Activated B cell treated with CpG ODN at 0.5 μM for 24 hours (primary cell): ENCODE results near the gene SHISA6. TPM values are rescaled to one million over a fixed set of nuclear protein-coding genes. Genes with fewer than 3 reads are reported as not detected.

Experiments
- ATAC-seq: fragments of 200-7000 bp; cut with Tn5 transposase; one replicate; pipeline ENCODE4 v1.10.0; 2021; ENCODE audit warnings: low read depth, mild to moderate bottlenecking, moderate library complexity
- CTCF ChIA-PET: fragments of 350-600 bp; sonication (Branson Sonifier 250); formaldehyde crosslinking; loops from one replicate; lab custom pipeline; 2021; ENCODE audit warnings: antibody characterized with exemption; lab: Charles Lee
- POLR2A ChIA-PET: fragments of 350-600 bp; sonication (Branson Sonifier 250); formaldehyde crosslinking; loops from one replicate; lab custom pipeline; 2021; ENCODE audit warnings: antibody characterized with exemption; lab: Charles Lee
- DNase-seq: peaks from one replicate; pipeline ENCODE4 v3.0.0; 2022
- H3K27ac Mint-ChIP-seq: one replicate; pipeline ENCODE4 v1.8.0; 2020; ENCODE audit warnings: mixed read lengths
- H3K27me3 Mint-ChIP-seq: one replicate; pipeline ENCODE4 v1.8.0; 2021; ENCODE audit warnings: mixed read lengths
- H3K36me3 Mint-ChIP-seq: one replicate; pipeline ENCODE4 v1.8.0; 2021; ENCODE audit warnings: low read depth, mixed read lengths
- H3K4me1 Mint-ChIP-seq: one replicate; pipeline ENCODE4 v1.8.0; 2021; ENCODE audit warnings: mixed read lengths
- H3K4me3 Mint-ChIP-seq: one replicate; pipeline ENCODE4 v1.8.0; 2020; ENCODE audit warnings: mild to moderate bottlenecking, mixed read lengths
- H3K9me3 Mint-ChIP-seq: one replicate; pipeline ENCODE4 v1.8.0; 2020; ENCODE audit warnings: mixed read lengths
- CTCF ChIP-seq: fragments of 200-600 bp; IDR thresholded peaks from one replicate; pipeline ENCODE4 v1.8.0; 2022; ENCODE audit warnings: antibody characterized with exemption, mild to moderate bottlenecking
- intact Hi-C: fragments of 100-400 bp; cut with micrococcal nuclease; formaldehyde crosslinking; loops from one replicate; pipeline ENCODE4 v1.15.1; 2024
- total RNA-seq: library from RNA; stranded (reverse); gene quantifications from 2 replicates; pipeline ENCODE4 v1.2.3, GENCODE V29; 2022

Gene SHISA6
- total RNA-seq, 1 donor from 2014 or later, result not detected

- no peaks in the 10 kb centered on the region for H3K4me1 Mint-ChIP-seq
- DNase-seq (no peak), ATAC-seq (no peak)
- intact Hi-C loops, result no loop called here
- CTCF ChIA-PET, result no interaction called here
- POLR2A ChIA-PET, result no interaction called here
- TF ChIP-seq CTCF, result no peak
- H3K36me3 Mint-ChIP-seq, result no peaks in the 10 kb centered on the region
- H3K27ac Mint-ChIP-seq, result no peak overlapping the region
- H3K9me3 Mint-ChIP-seq, result peaks cover 3% of the 10 kb centered on the region
- H3K4me3 Mint-ChIP-seq, result no peak overlapping the region
- H3K27me3 Mint-ChIP-seq, result no peaks in the 10 kb centered on the region
Observed at GRCh38 chr17:11558681-11559234, 317.7 kb downstream of the SHISA6 start.

- ChIA-PET POLR2A (no interaction called here), CTCF (no interaction called here)
- no peak for ATAC-seq
- intact Hi-C loops, result no loop called here
- H3K36me3 Mint-ChIP-seq, result no peaks in the 10 kb centered on the region
- H3K9me3 Mint-ChIP-seq, result peaks cover 3% of the 10 kb centered on the region
- H3K4me3 Mint-ChIP-seq, result no peak overlapping the region
- TF ChIP-seq CTCF, result no peak
- H3K4me1 Mint-ChIP-seq, result no peaks in the 10 kb centered on the region
- H3K27me3 Mint-ChIP-seq, result no peaks in the 10 kb centered on the region
- no peak for DNase-seq
- no peak overlapping the region for H3K27ac Mint-ChIP-seq
Observed at GRCh38 chr17:11559601-11560000, 318.6 kb downstream of the SHISA6 start.

GRCh38 chr17:11561281-11561680 lies 320.3 kb downstream of the SHISA6 start:
- intact Hi-C loops, result no loop called here
- Mint-ChIP-seq H3K9me3 (no peaks in the 10 kb centered on the region), H3K4me3 (no peak overlapping the region), H3K27ac (no peak overlapping the region), H3K36me3 (no peaks in the 10 kb centered on the region), H3K4me1 (no peaks in the 10 kb centered on the region), H3K27me3 (no peaks in the 10 kb centered on the region)
- no peak for TF ChIP-seq CTCF
- DNase-seq (no peak), ATAC-seq (no peak)
- ChIA-PET CTCF (no interaction called here), POLR2A (no interaction called here)

GRCh38 chr17:11561702-11562101 lies 320.7 kb downstream of the SHISA6 start:
- no peak for ATAC-seq
- H3K9me3 Mint-ChIP-seq, result no peaks in the 10 kb centered on the region
- no peaks in the 10 kb centered on the region for H3K27me3 Mint-ChIP-seq
- H3K27ac Mint-ChIP-seq, result no peak overlapping the region
- no peak for DNase-seq
- H3K4me3 Mint-ChIP-seq, result no peak overlapping the region
- H3K36me3 Mint-ChIP-seq, result no peaks in the 10 kb centered on the region
- no peak for TF ChIP-seq CTCF
- POLR2A ChIA-PET, result no interaction called here
- intact Hi-C loops, result no loop called here
- CTCF ChIA-PET, result no interaction called here
- no peaks in the 10 kb centered on the region for H3K4me1 Mint-ChIP-seq

GRCh38 chr17:11564589-11565380 lies 323.8 kb downstream of the SHISA6 start:
- no peak overlapping the region for H3K4me3 Mint-ChIP-seq
- CTCF ChIA-PET, result no interaction called here
- TF ChIP-seq CTCF, result no peak
- H3K27me3 Mint-ChIP-seq, result no peaks in the 10 kb centered on the region
- peaks cover 6% of the 10 kb centered on the region for H3K9me3 Mint-ChIP-seq
- H3K4me1 Mint-ChIP-seq, result no peaks in the 10 kb centered on the region
- DNase-seq (no peak), ATAC-seq (no peak)
- intact Hi-C loops, result no loop called here
- H3K27ac Mint-ChIP-seq, result no peak overlapping the region
- no peaks in the 10 kb centered on the region for H3K36me3 Mint-ChIP-seq
- POLR2A ChIA-PET, result no interaction called here
